AG04449 (cell line): Measurements from ENCODE around the gene LINS1.
"Not testable (repeated sequence)": the region's sequence is repeated elsewhere in the genome, so short reads cannot be mapped to it uniquely, and the experiment has no call there.

ENCODE experiments used
- CTCF ChIA-PET: fragments of 350-600 bp; formaldehyde crosslinking; extraction: SDS; loops from one replicate; lab custom pipeline; 2021; ENCODE audit warnings: antibody characterized with exemption; lab: Yijun Ruan, JAX
- POLR2A ChIA-PET: fragments of 400-600, 350-600 bp; formaldehyde crosslinking; extraction: SDS; loops from one replicate; lab custom pipeline; 2020; ENCODE audit warnings: antibody characterized with exemption, inconsistent platforms; lab: Yijun Ruan, JAX
- DNase-seq: peaks from one replicate; pipeline ENCODE4 v3.0.0-alpha.2; 2010; ENCODE audit warnings: low read depth, low spot score
- H3K4me3 ChIP-seq: 2 replicates; pipeline ENCODE4 v1.5.1; 2011; ENCODE audit warnings: low read depth, mild to moderate bottlenecking, control low read depth, low read length
- TF ChIP-seq, protein P1 (sequence below): IDR thresholded peaks from one replicate; pipeline ENCODE4 v1.5.1; 2011; ENCODE audit warnings: mild to moderate bottlenecking, moderate library complexity, low read length, control low read depth, inconsistent platforms; ENCODE audit not compliant: insufficient read depth; ENCODE audit errors: missing control alignments

The LINS1 gene

DNA sequence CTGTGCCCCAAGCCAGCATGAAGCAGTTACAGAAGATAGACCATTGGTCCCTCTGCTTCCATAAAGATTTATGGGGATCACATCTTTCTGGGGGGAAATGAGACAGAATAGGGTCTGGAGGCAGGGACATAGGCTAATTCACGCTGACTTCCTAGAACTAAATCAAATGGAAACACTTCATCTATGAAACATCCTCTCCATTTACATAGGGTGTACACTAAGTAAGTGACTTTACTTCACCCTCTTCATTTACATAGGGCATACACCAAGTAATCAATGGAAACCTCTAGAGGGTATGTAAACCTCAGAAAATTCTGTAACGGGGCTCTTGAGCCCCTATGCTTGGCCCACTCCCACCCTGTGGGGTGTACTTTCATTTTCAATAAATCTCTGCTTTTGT, 10.1 kb downstream of the LINS1 start:
- H3K4me3 ChIP-seq, result no peak overlapping the region
- DNase-seq, result no peak
- POLR2A ChIA-PET, result no interaction called here
- CTCF ChIA-PET, result no interaction called here
- TF ChIP-seq, protein P1, sequence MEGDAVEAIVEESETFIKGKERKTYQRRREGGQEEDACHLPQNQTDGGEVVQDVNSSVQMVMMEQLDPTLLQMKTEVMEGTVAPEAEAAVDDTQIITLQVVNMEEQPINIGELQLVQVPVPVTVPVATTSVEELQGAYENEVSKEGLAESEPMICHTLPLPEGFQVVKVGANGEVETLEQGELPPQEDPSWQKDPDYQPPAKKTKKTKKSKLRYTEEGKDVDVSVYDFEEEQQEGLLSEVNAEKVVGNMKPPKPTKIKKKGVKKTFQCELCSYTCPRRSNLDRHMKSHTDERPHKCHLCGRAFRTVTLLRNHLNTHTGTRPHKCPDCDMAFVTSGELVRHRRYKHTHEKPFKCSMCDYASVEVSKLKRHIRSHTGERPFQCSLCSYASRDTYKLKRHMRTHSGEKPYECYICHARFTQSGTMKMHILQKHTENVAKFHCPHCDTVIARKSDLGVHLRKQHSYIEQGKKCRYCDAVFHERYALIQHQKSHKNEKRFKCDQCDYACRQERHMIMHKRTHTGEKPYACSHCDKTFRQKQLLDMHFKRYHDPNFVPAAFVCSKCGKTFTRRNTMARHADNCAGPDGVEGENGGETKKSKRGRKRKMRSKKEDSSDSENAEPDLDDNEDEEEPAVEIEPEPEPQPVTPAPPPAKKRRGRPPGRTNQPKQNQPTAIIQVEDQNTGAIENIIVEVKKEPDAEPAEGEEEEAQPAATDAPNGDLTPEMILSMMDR, result no peak

DNA sequence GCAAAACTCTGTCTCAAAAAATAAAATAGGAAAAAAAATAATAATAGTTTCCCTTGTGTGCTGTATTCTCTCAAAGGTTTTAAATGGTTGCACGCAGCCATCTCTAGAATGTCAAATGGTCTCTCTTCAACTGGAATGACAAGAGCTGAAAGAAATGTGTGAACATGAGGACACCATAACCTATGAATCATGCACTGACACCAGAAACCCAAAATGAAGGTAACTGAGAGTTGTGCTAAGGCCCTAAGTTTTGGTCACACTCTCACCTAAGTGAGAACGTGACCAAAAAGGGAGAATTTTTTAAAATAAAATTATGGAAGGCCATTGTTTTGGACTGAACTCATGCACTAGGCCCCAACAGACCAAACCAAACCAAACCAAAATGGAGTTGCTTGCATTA, 10.8 kb downstream of the LINS1 start:
- DNase-seq, H3K4me3 ChIP-seq, POLR2A ChIA-PET: not testable (repeated sequence)
- CTCF ChIA-PET, result interaction anchor here (2.9 kb wide), 1 partner anchor 18 kb away, joined by 8 read pairs; no protein-coding TSS in a partner anchor

DNA sequence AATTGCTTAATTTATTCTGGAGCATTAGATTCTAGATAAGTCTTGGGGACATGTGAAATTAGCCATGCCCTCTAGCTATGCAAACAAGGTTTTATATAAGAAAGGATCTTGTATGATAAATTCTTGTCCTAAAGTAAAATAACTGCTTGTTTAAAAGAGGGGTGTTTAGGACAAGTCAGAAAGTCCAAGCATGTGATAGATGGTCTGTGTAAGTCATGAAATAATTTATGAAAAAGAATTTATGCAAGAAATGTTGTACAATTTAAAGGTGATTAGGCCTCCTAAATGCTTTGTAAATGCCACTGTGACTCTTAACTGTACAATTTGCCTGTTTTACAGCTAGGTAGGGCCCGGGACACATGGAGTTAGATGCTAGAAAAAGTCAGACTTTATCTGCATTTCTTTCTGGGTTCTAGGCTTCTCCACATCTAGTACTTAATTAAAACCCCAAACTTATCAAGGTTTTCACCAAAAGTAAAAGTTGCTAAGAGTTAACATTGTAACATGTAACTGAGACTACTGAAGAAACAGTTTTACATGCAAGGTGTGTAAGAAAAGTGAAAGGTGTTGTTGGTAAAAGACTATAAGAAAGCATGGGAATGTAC, 13.2 kb downstream of the LINS1 start:
- H3K4me3 ChIP-seq, result no peak overlapping the region
- POLR2A ChIA-PET, result no interaction called here
- TF ChIP-seq, protein P1, result no peak
- DNase-seq, result no peak
- CTCF ChIA-PET, result interaction anchor here (1.6 to 2.9 kb wide), 2 partner anchors 8 to 16 kb away, joined by 5 to 8 read pairs; no protein-coding TSS in a partner anchor

DNA sequence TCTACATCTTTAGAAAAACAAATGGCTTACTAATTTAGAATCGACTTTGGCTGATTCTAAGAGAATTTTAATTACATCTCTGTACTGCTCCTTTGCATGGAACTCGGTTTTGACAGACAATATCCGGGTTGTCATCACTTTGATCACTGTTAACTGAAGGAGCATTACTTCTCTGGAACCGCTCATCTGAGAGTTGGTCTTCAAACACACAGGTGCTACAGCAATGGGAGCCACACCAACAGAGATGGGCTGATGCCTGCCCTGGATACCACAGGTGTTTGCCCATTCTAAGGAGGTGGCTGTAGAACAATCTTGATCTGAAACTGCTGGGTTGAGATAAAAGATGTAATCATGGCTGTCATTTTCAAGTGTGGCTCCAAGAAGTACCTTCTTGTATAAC, 21.6 kb downstream of the LINS1 start:
- ChIA-PET POLR2A (no interaction called here), CTCF (no interaction called here)
- no peak overlapping the region for H3K4me3 ChIP-seq
- TF ChIP-seq, protein P1, result no peak
- no peak for DNase-seq

DNA sequence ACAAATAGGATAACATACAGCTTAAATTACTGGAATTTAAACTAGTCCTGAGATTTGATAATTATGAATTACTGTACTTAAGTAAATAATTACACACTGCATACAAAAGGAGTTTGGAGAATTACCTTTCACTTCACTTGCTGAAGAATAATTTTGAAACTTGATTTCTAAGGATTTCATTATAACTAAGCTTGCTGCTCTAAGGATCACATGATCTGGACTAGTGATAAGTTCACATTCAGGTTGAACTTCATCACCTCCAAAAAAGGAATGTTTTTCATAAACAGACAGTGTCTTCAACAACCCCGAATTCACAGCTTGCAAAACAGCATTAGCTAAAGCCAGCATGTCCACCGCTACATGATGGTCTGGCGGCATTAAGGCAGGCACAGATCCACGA, 28.5 kb downstream of the LINS1 start:
- CTCF ChIA-PET, result interaction anchor here (0.6 to 5.8 kb wide), 8 partner anchors 13 to 649 kb away, joined by 3 to 32 read pairs (median 8); partner anchors contain the start of genes ASB7 and LINS1
- POLR2A ChIA-PET, result no interaction called here
- H3K4me3 ChIP-seq, result no peak overlapping the region
- TF ChIP-seq, protein P1, result no peak
- no peak for DNase-seq

DNA sequence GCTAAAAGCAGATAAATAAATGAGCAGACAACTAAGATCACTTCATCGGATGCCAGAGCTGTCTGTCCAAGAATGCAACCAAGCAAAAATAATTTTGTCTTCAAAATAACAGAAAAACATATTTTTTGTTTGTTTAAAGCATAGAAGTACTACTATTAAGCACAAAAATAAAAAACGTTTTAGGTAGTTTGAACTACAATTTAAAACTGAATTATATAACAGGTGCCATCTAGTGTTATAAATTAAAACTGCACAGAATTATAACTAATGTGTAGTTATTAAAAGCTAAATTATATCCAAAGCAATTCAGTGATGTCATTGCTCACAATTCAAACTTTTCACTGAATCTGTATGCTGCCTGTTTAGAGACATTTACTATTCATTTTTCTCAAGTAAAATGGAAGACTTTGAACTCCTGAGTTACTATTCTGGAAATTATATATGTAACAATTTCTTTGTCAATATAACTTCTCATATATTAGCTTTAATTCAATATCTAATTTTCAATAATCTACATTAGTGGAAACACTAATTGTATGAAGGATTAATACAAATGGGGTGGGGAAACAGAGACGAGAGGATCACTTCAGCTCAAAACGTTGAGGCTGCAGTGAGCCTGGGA, 29.5 kb downstream of the LINS1 start:
- TF ChIP-seq, protein P1, result no peak
- no peak for DNase-seq
- CTCF ChIA-PET, result interaction anchor here (0.7 to 5.8 kb wide), 13 partner anchors 9 to 1297 kb away, joined by 3 to 32 read pairs (median 6); no protein-coding TSS in a partner anchor
- POLR2A ChIA-PET, result no interaction called here
- no peak overlapping the region for H3K4me3 ChIP-seq
